ENCODE results near the gene SLC6A7.

Gene SLC6A7

DNA sequence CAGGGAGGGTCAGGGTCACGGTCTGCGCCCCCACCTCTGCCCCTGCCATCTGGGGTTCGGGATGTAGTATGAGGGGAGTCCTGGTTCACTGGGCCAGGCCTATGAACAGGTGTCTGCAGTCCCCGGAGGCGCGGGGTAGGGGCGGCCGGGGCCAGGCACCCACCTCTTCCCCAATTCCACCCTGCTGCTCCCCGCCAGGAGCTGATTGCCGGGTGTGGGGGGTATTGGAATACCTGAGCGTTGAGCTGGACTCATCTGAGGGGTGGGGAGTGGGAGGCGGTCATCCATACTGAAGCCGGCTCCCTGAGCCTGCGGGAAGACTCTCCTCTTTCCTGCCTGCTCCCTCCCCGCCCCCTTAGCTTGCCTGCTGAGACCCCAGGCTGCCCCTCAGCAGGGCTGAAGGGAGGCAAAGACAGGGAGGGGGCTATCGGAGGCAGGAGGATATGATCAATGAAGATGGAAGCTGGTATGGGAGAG, 679 bp downstream of the SLC6A7 start:
- DNase-seq (ENCODE audit: low read depth in 2 of 2): no peak

DNA sequence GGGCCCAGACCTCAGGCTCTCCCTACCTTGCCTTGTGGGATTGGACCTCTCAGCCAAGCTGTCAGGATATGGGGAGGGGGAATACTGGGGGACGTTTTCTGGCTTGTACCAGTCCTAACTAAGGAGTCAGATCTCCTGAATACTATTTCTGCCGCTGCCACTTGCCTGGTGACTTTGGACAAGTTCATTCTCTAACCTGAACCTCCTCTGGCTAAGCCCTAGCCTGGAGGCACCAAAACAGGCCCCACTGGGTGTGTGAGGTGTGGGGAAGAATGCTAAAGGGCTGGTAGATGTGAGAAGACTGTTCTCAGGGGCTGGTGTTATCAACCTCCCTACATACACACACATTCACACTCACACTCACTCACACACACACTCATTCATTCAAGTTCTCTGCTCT, 1.1 kb downstream of the SLC6A7 start:
- DNase-seq (ENCODE audit: low read depth in 2 of 2): no peak

DNA sequence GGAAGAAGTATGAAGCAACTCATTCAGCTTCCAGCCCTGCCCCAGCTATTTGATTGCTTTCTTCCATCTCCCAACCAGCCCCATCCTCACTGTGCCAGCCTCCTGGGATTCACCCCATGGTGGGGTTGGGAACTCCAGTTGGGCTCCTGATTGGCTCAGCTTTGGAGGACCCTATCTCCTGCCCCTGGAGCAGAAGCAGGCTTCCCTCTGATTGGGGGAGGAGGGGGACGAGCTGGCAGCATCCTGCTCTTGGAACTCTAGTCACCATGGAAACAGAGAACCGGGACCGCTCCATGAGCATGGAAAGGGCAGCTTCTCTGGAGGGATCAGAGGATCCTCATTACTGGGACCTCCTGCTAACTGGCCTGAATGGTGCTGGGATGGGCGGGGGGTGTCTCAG, 2.6 kb downstream of the SLC6A7 start:
- DNase-seq (ENCODE audit: low read depth in 2 of 2): no peak

DNA sequence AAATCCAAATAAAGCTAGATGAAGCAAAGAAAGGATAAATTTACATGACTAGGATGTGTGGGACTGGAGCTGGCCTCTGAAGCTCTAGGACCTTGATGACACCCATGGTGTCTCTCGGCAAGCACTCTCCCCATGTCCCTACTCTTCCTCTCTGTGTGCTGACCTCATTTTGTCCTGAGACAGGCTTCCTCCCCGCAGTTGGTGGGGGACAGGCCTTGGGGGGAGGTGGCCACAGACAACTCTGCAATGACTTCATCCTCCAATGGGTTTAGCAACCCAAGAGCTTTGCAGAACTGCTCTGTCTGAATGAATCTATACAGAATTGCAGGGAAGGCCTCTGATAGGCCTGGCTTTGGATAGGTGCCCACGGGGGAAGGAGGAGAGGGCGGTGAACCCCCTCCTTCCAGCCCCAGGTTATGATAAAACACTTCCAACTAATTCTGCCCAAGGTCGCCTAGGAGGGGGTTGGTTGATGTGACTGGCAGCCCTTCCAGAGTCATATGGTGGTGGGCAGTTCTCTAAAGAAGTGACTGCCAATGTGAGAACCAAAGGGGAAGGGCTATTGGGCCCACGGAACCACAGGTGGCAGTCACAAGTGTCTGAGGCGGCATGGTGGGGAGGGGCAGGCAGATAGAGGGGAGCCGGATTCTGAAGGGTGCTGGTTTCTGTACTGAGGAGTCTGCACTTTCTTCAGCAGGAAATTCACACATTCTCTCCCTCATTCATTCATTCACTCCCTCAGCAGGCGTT, 6.0 kb downstream of the SLC6A7 start:
- no peak for DNase-seq (ENCODE audit: low read depth in 2 of 2)

DNA sequence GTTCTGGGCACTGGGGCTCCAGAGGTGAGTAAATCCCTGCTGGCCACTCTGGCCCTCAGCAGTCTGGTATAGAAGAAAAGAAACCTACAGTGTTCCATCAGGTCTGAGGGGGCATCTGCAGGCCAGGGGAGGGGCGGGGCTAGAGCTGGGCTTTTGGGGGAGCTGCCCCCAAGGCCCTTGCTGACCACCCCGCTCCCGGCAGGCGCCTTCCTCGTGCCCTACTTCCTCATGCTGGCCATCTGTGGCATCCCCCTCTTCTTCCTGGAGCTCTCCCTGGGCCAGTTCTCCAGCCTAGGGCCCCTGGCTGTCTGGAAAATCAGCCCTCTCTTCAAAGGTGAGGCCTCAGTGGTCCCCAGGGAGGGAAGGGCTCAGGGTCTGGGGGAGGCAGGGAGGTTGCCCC, 6.7 kb downstream of the SLC6A7 start:
- no peak for DNase-seq (ENCODE audit: low read depth in 2 of 2)

DNA sequence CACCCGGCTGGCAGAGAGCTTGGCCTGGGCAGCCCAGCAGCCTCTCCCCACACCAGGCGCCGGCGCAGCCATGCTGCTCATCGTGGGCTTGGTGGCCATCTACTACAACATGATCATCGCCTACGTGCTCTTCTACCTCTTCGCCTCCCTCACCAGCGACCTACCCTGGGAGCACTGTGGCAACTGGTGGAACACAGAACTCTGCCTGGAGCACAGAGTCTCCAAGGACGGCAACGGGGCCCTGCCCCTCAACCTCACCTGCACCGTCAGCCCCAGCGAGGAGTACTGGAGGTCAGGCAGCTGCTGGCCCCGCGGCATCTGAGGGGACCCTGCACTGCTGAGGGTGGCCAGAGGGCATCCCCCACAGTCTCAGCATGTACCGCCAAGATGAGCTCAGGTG, 7.1 kb downstream of the SLC6A7 start:
- DNase-seq (ENCODE audit: low read depth in 2 of 2): no peak

DNA sequence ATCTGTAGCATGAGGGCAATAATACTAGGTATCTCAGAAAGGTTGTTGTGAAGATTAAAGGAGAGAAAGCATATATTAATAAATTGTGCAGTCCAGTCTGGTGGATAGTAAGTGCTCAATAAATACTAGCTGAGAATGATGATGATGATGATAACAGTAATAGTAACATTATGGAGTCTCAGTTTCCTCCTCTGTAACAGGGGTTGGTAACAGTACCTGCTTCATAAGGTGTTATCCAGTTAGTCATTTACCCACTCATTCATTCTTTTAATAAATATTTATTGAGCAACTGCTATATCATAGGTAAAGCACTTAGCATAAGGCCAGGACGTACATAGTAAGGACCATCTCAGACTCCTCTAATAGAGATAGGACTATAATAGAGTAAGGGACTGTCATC, 7.6 kb downstream of the SLC6A7 start:
- no peak for DNase-seq (ENCODE audit: low read depth in 2 of 2)

DNA sequence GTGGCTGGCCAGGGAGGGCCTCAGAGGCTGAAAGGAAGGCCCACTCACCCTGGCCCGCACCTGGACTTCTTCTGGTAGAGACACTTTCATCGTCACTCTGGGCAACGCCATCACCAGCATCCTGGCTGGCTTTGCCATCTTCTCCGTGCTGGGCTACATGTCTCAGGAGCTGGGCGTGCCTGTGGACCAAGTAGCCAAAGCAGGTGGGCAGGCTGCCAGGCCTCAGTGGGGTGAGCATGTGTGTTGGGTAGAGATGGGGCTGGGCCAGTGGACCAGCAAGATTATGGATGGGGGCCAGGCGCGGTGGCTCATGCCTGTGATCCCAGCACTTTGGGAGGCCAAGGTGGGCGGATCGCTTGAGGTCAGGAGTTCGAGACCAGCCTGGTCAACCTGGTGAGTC, 12.6 kb downstream of the SLC6A7 start:
- DNase-seq (ENCODE audit: low read depth in 2 of 2): no peak

DNA sequence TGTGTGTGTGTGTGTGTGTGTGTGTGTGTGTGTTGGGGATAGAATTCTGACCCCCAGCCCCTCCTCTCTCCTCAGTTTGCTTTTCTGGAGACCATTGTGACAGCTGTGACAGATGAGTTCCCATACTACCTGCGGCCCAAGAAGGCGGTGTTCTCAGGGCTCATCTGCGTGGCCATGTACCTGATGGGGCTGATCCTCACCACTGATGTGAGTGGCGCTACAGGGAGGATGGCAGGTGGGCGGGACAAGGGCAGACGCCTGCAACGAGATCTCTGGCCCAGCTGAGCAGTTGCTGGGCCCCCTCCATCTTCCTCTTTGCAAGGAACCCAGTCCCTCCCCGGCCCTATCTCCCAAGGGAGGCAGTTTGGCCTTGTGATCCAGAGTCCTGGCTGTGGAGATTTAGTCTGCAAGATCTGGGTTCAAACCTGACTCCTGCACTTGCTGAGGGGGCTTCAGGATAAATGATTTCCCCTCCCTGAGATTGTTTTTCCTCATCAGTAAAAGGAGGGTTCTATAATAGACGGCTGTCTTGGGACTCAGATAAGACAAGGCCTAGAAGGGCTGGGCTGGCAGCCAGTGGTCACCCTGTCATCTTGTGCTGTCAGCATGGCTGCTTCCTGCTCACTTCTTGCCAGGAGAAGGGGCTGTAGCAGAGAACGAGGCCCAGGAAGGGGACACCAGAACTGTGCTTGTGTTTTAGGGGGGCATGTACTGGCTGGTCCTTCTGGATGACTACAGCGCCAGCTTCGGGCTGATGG, 14.1 kb downstream of the SLC6A7 start:
- DNase-seq (ENCODE audit: low read depth in 2 of 2): no peak

DNA sequence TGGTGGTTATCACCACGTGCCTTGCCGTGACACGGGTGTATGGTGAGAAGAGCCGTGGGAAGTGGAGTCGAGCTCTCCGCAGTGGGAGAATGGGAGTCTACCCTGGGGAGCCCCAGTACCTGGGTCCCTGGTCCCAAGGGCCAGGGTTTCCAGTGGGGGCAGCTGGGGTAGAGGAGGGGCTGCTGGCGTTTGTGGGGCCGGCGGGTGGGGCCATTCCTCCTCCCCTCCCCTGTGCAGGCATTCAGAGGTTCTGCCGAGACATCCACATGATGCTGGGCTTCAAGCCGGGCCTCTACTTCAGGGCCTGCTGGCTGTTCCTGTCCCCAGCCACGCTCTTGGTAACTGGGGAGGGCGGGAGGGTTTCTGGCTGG, 14.7 kb downstream of the SLC6A7 start:
- DNase-seq (ENCODE audit: low read depth in 2 of 2): no peak

DNA sequence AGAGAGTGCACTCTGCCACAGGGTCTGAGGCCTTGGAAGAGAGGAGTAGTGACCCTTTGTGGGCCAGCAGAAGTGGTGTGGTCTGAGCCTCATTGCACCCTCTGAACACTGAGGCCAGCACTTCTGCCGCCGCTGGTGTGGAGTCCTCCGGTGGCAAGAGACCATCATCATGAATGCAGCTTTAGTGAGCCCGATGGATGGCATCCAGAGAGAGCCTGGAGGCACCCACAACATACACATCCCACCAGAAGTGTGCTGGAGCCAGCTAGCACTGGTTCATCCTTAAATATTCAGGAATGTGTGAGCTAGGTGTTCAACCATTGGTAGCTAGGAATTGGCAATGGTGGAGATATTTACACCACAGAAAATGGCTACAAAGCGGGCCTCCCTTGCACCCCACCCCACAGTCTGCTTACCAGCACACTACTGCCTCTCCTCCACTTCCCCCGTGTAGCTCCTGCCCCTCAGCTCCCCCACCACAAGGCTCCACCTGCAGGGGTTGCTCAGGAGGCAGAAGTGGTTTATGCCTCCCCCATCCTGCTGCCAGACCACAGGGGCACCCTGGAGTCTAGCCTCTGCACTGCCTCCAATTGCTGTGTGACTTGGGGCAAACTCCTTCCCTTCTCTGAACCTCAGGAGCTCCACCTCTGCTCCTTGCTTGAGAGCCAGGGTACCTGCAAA, 16.4 kb downstream of the SLC6A7 start:
- DNase-seq (ENCODE audit: low read depth in 2 of 2): no peak

DNA sequence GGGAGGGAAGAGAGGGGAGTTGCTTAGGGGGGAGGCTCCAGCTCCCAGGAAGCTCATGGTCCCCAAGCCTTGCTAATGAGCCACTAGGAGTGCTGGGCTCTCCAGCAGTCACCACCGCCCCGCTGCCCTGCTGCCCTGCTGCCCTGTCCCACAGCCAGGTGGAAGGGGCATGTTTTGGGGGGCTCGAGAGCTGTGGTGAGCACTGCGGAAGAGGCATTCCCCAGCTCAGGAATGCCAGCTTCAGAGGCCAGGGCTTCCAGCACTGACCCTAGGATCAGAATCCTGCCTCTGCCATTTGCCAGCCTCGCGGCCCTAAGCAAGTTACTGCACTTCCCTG, 16.9 kb downstream of the SLC6A7 start:
- no peak for DNase-seq (ENCODE audit: low read depth in 2 of 2)

DNA sequence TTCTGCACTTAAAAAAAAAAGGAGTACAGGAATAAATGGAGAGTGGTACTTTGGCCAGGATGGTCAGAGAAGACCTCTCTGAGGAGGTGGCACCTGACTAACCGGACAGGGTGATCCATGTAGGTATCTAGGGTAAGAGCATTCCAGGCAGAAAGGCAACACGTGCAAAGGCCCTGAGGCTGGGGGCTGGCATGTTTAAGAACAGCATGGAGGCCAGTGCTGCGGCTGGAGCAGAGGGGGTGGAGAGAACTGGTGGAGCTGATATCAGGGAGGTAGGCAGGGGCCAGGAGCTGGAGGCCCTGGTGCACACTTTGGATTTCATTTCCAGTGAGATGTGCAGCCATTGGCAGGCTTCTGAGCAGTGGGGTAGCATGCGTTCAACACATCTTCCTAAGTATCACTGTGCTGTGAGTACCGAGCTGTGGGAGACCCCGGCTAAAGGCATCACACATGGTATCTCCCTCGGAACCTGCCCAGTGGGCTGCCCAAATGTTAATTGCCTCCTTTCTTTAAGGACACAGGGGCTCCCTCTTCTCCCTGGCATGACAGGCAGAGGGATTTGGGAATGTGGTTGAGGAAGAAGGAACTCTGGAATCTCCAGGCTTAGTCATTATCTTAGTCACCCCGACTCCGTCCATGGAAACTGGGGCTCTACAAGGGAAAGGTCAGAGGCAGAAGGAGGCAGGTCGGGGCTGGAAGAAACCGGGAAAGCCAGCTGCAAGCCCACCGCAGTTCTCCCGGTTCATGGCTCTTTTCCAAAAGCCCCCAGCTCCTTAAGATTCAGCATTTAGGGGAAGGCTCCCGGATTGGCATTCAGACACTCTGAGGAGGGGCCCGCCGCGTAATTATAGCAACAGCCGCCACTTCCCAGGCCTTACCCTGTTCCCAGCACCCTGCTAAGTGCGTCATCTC, 18.6 kb downstream of the SLC6A7 start:
- DNase-seq (ENCODE audit: low read depth in 2 of 2): no peak

DNA sequence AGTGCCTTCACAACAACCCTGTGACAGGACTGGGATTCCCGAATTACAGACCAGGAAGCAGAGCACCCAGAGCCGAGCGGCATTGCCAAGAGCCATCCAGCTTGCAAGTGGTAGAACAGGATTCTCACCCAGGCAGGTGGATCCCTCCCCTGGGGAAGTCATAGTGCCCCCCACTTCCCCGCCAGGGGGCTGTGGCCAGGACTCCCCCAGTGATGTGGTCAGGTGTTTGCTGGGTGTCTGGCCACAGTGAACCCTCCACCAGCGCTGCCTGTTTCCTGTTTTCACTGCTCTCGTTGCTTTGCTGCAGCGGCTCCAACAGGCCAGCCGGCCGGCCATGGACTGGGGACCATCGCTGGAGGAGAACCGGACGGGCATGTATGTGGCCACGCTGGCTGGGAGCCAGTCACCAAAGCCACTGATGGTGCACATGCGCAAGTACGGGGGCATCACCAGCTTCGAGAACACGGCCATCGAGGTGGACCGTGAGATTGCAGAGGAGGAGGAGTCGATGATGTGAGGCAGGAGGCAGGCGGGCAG, 19.3 kb downstream of the SLC6A7 start:
- no peak for DNase-seq (ENCODE audit: low read depth in 2 of 2)

DNA sequence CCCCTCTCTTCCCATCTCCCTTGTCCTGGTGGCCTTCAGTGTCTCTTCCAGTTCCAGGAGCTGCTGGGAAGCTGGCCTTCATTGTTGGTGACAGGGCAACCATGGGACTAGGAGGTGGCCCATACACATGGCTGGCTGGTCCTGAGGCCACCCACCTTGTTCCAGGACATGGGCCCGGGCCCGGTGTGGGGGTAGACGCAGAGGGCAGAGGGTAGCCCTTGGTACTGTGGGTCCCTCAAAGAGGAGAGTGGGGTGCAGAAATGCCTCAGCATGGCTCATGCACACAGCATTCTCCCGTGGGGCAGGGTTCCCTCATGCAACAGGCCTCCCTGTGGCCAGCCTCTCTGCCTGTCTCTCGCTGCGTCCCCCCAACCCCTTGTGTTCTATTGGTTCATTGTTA, 20.8 kb downstream of the SLC6A7 start:
- no peak for DNase-seq (ENCODE audit: low read depth in 2 of 2)

DNA sequence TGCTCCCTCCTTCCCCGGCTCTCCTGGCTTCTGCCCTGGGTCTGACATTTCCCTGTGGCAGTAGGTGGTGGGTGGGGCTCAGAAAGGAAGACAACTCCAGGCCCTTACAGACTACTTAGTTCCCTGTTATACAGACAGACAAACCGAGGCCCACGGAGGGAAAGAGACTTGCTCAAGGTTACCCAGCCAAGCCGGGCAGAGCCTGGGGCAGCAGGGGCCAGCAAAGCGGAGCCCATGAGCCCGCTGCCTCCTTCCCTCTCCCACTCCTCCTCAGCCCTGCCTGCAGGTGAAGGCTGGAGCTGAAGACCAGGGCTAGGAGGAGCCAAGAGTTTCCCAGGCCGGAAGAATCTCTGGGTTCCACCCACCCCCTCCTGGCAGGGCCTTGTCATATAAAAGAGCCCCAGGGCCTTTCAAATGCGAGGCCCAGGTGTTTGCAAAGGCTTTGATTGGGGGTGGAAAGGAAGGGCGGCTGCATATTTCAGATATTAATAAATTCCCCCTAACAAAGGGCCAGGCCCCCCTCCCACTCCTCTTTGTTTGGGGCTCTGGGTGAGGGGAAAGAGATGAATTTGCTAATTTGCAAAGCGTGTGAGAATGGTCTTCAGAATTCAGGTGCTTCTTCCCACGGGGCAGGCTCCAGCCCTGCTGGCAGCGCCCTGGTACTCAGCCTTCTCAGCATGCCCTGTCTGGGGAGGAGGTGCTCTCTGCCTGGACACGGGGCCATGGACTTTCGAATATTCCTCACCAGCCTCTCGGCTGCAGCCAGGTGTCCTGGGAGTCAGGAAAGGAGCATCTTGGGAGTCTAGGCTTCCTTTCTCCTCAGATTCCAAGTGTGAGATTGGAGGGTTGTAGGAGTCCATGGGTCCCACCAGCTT, 21.5 kb downstream of the SLC6A7 start:
- DNase-seq (ENCODE audit: low read depth in 2 of 2): no peak

DNA sequence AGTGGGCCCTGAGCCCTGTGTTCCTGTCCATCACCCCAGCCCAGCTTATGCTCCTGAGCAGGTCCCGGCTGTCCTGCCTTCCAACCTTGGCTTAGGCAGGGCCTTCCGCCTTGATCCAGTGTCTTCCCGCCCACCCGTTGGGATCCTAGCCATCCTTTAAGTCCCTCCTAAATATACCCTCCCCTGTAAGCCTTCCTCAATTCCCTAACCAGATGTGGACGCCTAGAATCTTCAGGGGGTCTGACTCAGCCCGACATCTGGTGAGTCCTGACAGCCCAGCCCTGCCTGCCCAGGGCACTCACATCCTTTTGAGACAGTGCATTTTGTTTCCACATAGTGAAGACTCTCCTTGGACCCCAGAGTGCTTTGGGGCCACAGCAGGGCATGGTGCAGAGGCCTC, 23.7 kb downstream of the SLC6A7 start:
- no peak for DNase-seq (ENCODE audit: low read depth in 2 of 2)

DNA sequence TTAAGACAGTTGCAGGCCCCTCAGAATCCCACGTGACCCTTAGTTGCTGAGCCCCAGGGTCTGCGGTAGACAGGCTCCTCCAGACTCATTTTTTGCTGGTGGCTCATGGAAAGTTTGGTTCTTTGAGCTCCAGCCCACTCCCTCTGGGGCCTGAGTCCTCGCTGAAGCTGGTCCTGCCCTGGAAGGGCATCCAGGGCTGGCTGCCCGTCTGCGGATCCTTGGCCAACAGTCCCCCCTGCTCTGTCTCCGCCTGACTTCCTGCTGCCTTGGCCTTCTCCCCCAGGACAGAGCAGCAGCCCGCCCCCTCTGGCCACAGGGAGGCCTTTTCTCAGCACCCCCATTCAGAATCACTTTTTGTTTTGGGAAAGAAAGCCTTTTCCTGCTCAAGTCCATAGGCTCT, 24.4 kb downstream of the SLC6A7 start:
- no peak for DNase-seq (ENCODE audit: low read depth in 2 of 2)

DNA sequence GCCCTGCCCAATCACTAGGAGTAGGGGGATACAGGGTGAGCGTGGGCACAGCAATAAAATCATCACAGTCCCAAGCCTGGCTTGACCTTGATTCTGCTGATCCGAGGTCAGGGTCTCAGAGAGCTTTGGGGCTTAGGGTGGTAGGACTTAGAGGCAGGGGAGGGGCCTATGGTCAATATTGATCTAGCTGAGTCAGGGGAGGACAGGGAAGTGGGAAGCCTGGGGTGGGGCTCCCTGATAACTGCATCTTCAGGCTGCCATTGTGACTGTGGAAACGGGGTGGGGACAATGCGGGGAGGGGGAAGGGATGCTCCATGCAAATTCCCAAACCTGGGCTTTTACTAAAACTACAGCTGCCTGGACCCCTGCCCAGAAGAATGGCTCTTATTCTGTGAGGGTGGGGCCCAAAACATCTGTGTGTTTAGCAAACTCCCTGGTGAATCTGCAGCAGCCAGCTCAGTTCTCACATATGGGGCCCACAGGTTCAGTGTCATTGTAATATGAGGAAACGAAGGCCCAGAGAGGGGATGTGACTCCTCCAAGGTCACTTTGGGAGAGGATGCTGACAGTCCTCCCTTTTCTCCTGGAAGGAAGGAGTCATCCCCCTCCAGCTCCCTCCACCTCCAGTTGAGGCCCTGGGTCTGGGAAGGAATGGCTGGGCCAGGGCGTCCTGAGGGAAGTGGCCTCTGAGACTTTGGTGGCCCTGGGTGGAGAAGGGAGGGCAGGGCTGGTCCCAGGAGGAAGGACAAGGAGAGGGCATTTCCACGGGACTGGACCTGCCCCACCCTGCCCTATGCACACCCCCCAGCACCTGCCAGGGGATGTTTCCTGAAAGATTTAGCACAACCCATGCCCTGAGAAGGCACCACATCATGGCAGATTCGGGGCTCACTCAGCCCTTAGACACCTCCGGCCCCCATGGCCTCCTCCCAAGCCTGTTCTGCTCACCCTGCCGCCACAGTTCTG, 26.4 kb downstream of the SLC6A7 start:
- DNase-seq (ENCODE audit: low read depth in 2 of 2): no peak

DNA sequence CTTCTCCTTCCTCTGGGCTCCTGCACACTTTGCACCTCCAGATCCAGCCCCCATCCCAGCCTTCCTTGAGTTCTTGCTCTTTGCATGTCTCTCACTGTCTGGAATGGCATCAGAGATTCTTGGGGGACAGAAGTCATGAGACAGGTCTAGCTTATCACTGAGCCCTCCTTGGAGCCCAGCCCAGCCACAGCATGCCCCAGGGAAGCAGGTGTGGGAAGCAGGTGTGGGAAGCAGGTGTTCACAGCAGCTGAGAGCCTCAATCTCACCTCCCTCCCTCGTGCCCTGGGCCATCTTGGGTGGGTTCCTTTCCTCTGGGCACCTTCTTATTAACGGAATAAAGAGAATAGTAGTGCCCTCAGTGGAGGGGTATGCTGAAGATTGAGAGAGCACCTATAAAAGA, 27.2 kb downstream of the SLC6A7 start:
- no peak for DNase-seq (ENCODE audit: low read depth in 2 of 2)

Measured in stimulated activated CD4-positive, alpha-beta T cell treated with anti-CD3 and anti-CD28 coated beads, Interleukin-15, amount 100 ng/mL, for 48 hours (primary cell).